Measurements from ENCODE around the gene DKKL1. TPM values are rescaled to one million over a fixed set of nuclear protein-coding genes. Genes with fewer than 3 reads are reported as not detected.
A peak's percentile ranks its signal among the peaks of the same experiment; 100 is the strongest.

DKKL1 gene
- polyA plus RNA-seq, 2 of the 4 experiments (the other 2 are of a cell fraction), result 0.37 to 0.53 TPM

GRCh38 chr19:49361438-49362047 lies 2.1 kb upstream of the DKKL1 start (continued):
- TF ChIP-seq REST (IDR thresholded peaks at IDR 0.05) (no peak), MAFK (IDR thresholded peaks at IDR 0.05; ENCODE audit: partially characterized antibody) (no peak), CHD4 (IDR thresholded peaks at IDR 0.05; ENCODE audit: borderline replicate concordance) (no peak), RFX5 (IDR thresholded peaks at IDR 0.05) (no peak), RCOR1 (IDR thresholded peaks at IDR 0.05; ENCODE audit: low read depth, low read length) (no peak), USF2 (IDR thresholded peaks at IDR 0.05) (no peak), CEBPB (IDR thresholded peaks at IDR 0.05) (no peak), NPAS2 (CRISPR knock-in tag; IDR thresholded peaks at IDR 0.05; ENCODE audit: borderline replicate concordance) (no peak), RNF2 (IDR thresholded peaks at IDR 0.05; ENCODE audit: borderline replicate concordance, low read depth) (no peak), ZSCAN20 (CRISPR knock-in tag; IDR thresholded peaks at IDR 0.05) (no peak), CBX2 (IDR thresholded peaks at IDR 0.05; ENCODE audit: borderline replicate concordance, low read depth) (no peak), CBX8 (IDR thresholded peaks at IDR 0.05) (no peak), GATA3 (IDR thresholded peaks at IDR 0.05; ENCODE audit: borderline replicate concordance) (no peak), TP53 (CRISPR knock-in tag; IDR thresholded peaks at IDR 0.05) (no peak), HOXB5 (CRISPR knock-in tag; IDR thresholded peaks at IDR 0.05) (no peak), ATOH8 (CRISPR knock-in tag; IDR thresholded peaks at IDR 0.05; ENCODE audit: low read depth) (no peak), JUN (IDR thresholded peaks at IDR 0.05) (peak; percentile 28 to 46; a peak in 2 of 5 replicates), ELK1 (IDR thresholded peaks at IDR 0.05; ENCODE audit: low read depth, low read length) (no peak), NFE2L2 (conservative IDR thresholded peaks at IDR 0.05; ENCODE audit: low read length) (no peak)

GRCh38 chr19:49362048-49362928 lies 1.4 kb upstream of the DKKL1 start, which contains the start of gene TEAD2:
TEAD2 (minus strand) TSS chr19:49362416; CDS start chr19:49360075, 2,341 bp downstream.
- WGBS (ENCODE audit: missing lambda C conversion rate), result 3% methylated on average over 33 of the region's 52 CpGs
- POLR2A ChIA-PET, result interaction anchor here (0.5 to 1.5 kb wide), 13 partner anchors 10 to 962 kb away, joined by 3 to 4 read pairs (median 3); partner anchors contain the start of genes ALDH16A1, GFY and PIH1D1
- Histone ChIP-seq H3K4me2 (peak within 1 kb of the TSS; percentile 99), H3K27ac (peak within 1 kb of the TSS; percentile 87 to 90), H3K4me1 (peaks cover 15% of the 10 kb centered on the region; the same call in 2 of the 3 replicates), H3K9me3 (no peaks in the 10 kb centered on the region), H3K4me3 (peak within 1 kb of the TSS; percentile 88)
- ATAC-seq, result peak; percentile 51 to 57
- CTCF ChIA-PET, result interaction anchor here (0.6 to 2.0 kb wide), 7 partner anchors 10 to 205 kb away, joined by 3 to 10 read pairs (median 4); partner anchors contain the start of gene SLC17A7
- DNase-seq (ENCODE audit: low read depth in 1 of 2, low spot score in 1 of 2), result peak; percentile 55 to 86
- FAIRE-seq, result no peak
- TF ChIP-seq MYC (IDR thresholded peaks at IDR 0.05; ENCODE audit: borderline replicate concordance, low read length) (no peak), SREBF2 (IDR thresholded peaks at IDR 0.05) (no peak), HDAC2 (IDR thresholded peaks at IDR 0.05) (no peak), ATOH8 (CRISPR knock-in tag; IDR thresholded peaks at IDR 0.05; ENCODE audit: low read depth) (no peak), FOSL2 (IDR thresholded peaks at IDR 0.05) (no peak), FOSL2 (CRISPR knock-in tag; IDR thresholded peaks at IDR 0.05) (no peak), RNF2 (IDR thresholded peaks at IDR 0.05; ENCODE audit: borderline replicate concordance, low read depth) (no peak), ZNF302 (CRISPR knock-in tag; IDR thresholded peaks at IDR 0.05) (no peak), RAD21 (conservative IDR thresholded peaks at IDR 0.05 in 1 of 2, IDR thresholded peaks at IDR 0.05 in 1 of 2) (no peak), RFX5 (IDR thresholded peaks at IDR 0.05) (no peak), ELK1 (IDR thresholded peaks at IDR 0.05; ENCODE audit: low read depth, low read length) (no peak), CBX8 (IDR thresholded peaks at IDR 0.05) (no peak), FOSB (CRISPR knock-in tag; IDR thresholded peaks at IDR 0.05) (0 out of 2 replicates have a peak, but pooled peaks have one; percentile 1)

Measured in A549 (cell line).